BLaER1 (cell line): ENCODE results near the gene ASTN2.

Experiments used
- H3K27ac ChIP-seq: shearing (Covaris generic); formaldehyde crosslinking; 2 replicates; pipeline ENCODE4 v1.8.1; 2022
- H3K27me3 ChIP-seq: shearing (Covaris generic); formaldehyde crosslinking; 2 replicates; pipeline ENCODE4 v1.8.1; 2022
- H3K36me3 ChIP-seq: shearing (Covaris generic); formaldehyde crosslinking; 2 replicates; pipeline ENCODE4 v1.8.1; 2022
- H3K4me1 ChIP-seq: shearing (Covaris generic); formaldehyde crosslinking; 2 replicates; pipeline ENCODE4 v1.8.1; 2022
- H3K4me2 ChIP-seq: shearing (Covaris generic); formaldehyde crosslinking; 2 replicates; pipeline ENCODE4 v1.8.1; 2022
- H3K4me3 ChIP-seq: shearing (Covaris generic); formaldehyde crosslinking; 2 replicates; pipeline ENCODE4 v1.8.1; 2022
- H3K9ac ChIP-seq: shearing (Covaris generic); formaldehyde crosslinking; 2 replicates; pipeline ENCODE4 v1.8.1; 2022
- H3K9me3 ChIP-seq: shearing (Covaris generic); formaldehyde crosslinking; 2 replicates; pipeline ENCODE4 v1.8.1; 2022
- H4K20me1 ChIP-seq: shearing (Covaris generic); formaldehyde crosslinking; 2 replicates; pipeline ENCODE4 v1.8.1; 2022
- Cebpa-rat ChIP-seq: shearing (Covaris generic); IDR thresholded peaks from 2 replicates; pipeline ENCODE4 v1.8.1; 2022

The ASTN2 gene

GRCh38 chr9:117021906-117022305 is 393.0 kb downstream of the ASTN2 start:
- H3K4me3 ChIP-seq, result no peak overlapping the region
- no peaks in the 10 kb centered on the region for H3K36me3 ChIP-seq
- no peak for TF ChIP-seq Cebpa-rat
- H3K4me2 ChIP-seq, result no peak overlapping the region
- H3K9me3 ChIP-seq, result no peaks in the 10 kb centered on the region
- no peak overlapping the region for H3K9ac ChIP-seq
- H3K4me1 ChIP-seq, result no peaks in the 10 kb centered on the region
- H4K20me1 ChIP-seq, result no peaks in the 10 kb centered on the region
- no peak overlapping the region for H3K27ac ChIP-seq
- no peaks in the 10 kb centered on the region for H3K27me3 ChIP-seq

GRCh38 chr9:117018966-117019617 is 395.8 kb downstream of the ASTN2 start:
- no peaks in the 10 kb centered on the region for H3K36me3 ChIP-seq
- TF ChIP-seq Cebpa-rat, result no peak
- H3K4me1 ChIP-seq, result no peaks in the 10 kb centered on the region
- H3K4me3 ChIP-seq, result no peak overlapping the region
- no peaks in the 10 kb centered on the region for H3K9me3 ChIP-seq
- H3K27ac ChIP-seq, result no peak overlapping the region
- no peaks in the 10 kb centered on the region for H3K27me3 ChIP-seq
- no peaks in the 10 kb centered on the region for H4K20me1 ChIP-seq
- no peak overlapping the region for H3K4me2 ChIP-seq
- no peak overlapping the region for H3K9ac ChIP-seq

DNA sequence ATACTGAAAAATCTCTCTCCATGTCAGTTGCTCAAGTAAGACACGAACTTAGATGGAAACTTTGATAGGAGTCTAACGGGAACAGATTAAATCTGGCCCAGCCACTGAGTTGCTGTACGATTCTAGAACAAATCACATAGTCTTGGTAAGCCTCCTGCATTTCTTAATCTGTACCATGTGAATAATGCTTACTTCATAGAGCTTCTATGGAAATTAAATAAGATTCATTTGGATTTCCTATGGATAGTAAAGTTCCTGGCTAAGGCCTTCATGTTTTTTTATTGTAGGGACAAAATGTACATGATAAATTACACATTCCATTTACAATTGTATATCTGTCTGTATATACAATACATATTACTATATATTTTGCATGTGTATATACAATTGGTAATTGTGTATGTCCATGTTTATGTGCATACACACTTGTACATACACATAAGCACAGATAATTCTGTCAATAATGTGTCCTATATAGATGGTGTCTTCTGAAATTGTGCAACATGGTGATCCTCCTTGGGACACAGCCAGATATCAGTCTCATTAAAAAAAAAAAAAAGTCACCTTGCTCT is 397.4 kb downstream of the ASTN2 start:
- no peaks in the 10 kb centered on the region for H3K9me3 ChIP-seq

DNA sequence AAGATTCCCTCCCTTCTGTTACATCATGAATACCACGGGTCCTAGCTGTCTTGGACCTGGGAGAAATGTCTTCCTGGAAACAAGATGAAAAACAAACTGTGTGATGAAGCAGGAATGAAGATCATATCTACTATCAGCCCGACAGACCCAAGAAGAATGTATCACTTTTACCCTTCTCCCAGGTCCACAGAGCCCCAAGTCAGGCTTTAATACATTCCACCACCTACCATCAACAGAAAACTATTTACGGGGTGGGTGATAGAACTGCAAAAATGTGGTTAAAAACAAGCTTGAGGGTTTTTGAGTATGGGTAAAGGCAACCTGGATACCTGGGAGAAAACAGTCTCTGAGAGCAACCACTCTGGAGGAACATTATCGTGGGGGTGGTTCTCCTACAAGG is 400.8 kb downstream of the ASTN2 start:
- no peak for TF ChIP-seq Cebpa-rat
- Histone ChIP-seq H4K20me1 (no peaks in the 10 kb centered on the region), H3K4me2 (no peak overlapping the region), H3K9ac (no peak overlapping the region), H3K36me3 (no peaks in the 10 kb centered on the region), H3K27me3 (no peaks in the 10 kb centered on the region), H3K4me1 (no peaks in the 10 kb centered on the region), H3K27ac (no peak overlapping the region), H3K9me3 (no peaks in the 10 kb centered on the region), H3K4me3 (no peak overlapping the region)

More for the DNA sequence above, 397.4 kb downstream of the ASTN2 start:
- no peak overlapping the region for H3K4me3 ChIP-seq
- H3K36me3 ChIP-seq, result no peaks in the 10 kb centered on the region
- TF ChIP-seq Cebpa-rat, result no peak
- H4K20me1 ChIP-seq, result no peaks in the 10 kb centered on the region
- H3K27ac ChIP-seq, result no peak overlapping the region
- no peaks in the 10 kb centered on the region for H3K4me1 ChIP-seq
- no peak overlapping the region for H3K4me2 ChIP-seq
- H3K9ac ChIP-seq, result no peak overlapping the region
- no peaks in the 10 kb centered on the region for H3K27me3 ChIP-seq

- H4K20me1 ChIP-seq, result no peaks in the 10 kb centered on the region
Observed at GRCh38 chr9:117013440-117013995, 401.3 kb downstream of the ASTN2 start.

GRCh38 chr9:117010061-117010460 is 404.8 kb downstream of the ASTN2 start:
- no peak for TF ChIP-seq Cebpa-rat
- H3K4me1 ChIP-seq, result no peaks in the 10 kb centered on the region
- H3K4me3 ChIP-seq, result no peak overlapping the region
- H3K4me2 ChIP-seq, result no peak overlapping the region
- H3K36me3 ChIP-seq, result no peaks in the 10 kb centered on the region
- no peak overlapping the region for H3K9ac ChIP-seq
- H3K9me3 ChIP-seq, result no peaks in the 10 kb centered on the region
- no peaks in the 10 kb centered on the region for H3K27me3 ChIP-seq
- no peak overlapping the region for H3K27ac ChIP-seq
- H4K20me1 ChIP-seq, result no peaks in the 10 kb centered on the region

More at GRCh38 chr9:117013440-117013995, 401.3 kb downstream of the ASTN2 start:
- no peaks in the 10 kb centered on the region for H3K27me3 ChIP-seq
- no peaks in the 10 kb centered on the region for H3K9me3 ChIP-seq
- H3K9ac ChIP-seq, result no peak overlapping the region
- H3K4me3 ChIP-seq, result no peak overlapping the region
- no peak for TF ChIP-seq Cebpa-rat
- no peaks in the 10 kb centered on the region for H3K36me3 ChIP-seq
- no peaks in the 10 kb centered on the region for H3K4me1 ChIP-seq
- no peak overlapping the region for H3K27ac ChIP-seq
- H3K4me2 ChIP-seq, result no peak overlapping the region

DNA sequence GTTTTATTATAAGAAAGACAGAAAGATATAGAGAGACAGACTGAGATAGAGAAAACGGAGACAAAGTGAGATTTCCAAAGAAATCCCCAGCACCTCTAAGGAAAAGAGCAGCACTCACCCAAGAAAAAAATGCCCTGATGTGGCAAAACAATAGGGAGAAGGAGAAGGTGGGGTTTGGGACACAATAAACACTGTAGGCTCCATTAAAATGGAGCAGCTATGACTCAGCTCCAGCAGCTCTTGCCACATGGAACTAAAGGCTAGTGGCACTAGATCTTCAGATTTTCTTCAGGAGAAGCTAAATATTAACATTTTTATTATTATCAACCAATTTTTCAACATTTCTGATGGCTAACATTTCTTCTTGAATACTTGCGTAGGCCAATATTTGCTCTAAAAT is 406.0 kb downstream of the ASTN2 start:
- Histone ChIP-seq H3K4me3 (no peak overlapping the region), H3K27me3 (no peaks in the 10 kb centered on the region), H4K20me1 (no peaks in the 10 kb centered on the region), H3K4me1 (no peaks in the 10 kb centered on the region), H3K4me2 (no peak overlapping the region), H3K36me3 (no peaks in the 10 kb centered on the region), H3K9ac (no peak overlapping the region), H3K27ac (no peak overlapping the region), H3K9me3 (no peaks in the 10 kb centered on the region)
- no peak for TF ChIP-seq Cebpa-rat

GRCh38 chr9:117008461-117008860 is 406.4 kb downstream of the ASTN2 start:
- H3K27ac ChIP-seq, result no peak overlapping the region
- no peaks in the 10 kb centered on the region for H3K27me3 ChIP-seq
- H3K9ac ChIP-seq, result no peak overlapping the region
- no peak overlapping the region for H3K4me2 ChIP-seq
- no peak for TF ChIP-seq Cebpa-rat
- H3K36me3 ChIP-seq, result no peaks in the 10 kb centered on the region
- no peaks in the 10 kb centered on the region for H3K9me3 ChIP-seq
- H3K4me1 ChIP-seq, result no peaks in the 10 kb centered on the region
- H3K4me3 ChIP-seq, result no peak overlapping the region
- no peaks in the 10 kb centered on the region for H4K20me1 ChIP-seq

DNA sequence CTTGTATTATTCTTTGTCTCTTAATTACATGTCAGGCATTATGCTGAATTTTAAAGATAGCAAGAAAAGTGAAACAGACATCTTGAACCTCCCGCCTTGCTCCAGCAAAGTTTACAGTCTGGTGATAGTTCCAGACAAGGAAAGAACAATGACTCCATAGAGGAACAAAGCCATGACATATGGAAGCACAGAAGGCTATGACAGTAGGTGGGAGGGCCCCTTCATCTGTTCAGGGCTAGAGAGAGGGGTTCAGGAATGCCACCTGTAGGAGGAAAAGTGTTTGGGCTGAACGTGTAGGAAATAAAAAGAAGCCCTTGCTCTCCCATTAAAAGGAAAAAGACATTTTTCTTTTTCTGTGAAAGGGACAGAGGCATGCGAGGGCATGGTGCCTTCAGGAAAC is 412.2 kb downstream of the ASTN2 start:
- Histone ChIP-seq H3K4me2 (no peak overlapping the region), H3K36me3 (no peaks in the 10 kb centered on the region), H3K27me3 (no peaks in the 10 kb centered on the region), H3K4me1 (no peaks in the 10 kb centered on the region), H3K4me3 (no peak overlapping the region), H3K9me3 (no peaks in the 10 kb centered on the region), H3K9ac (no peak overlapping the region), H3K27ac (no peak overlapping the region), H4K20me1 (no peaks in the 10 kb centered on the region)
- no peak for TF ChIP-seq Cebpa-rat

DNA sequence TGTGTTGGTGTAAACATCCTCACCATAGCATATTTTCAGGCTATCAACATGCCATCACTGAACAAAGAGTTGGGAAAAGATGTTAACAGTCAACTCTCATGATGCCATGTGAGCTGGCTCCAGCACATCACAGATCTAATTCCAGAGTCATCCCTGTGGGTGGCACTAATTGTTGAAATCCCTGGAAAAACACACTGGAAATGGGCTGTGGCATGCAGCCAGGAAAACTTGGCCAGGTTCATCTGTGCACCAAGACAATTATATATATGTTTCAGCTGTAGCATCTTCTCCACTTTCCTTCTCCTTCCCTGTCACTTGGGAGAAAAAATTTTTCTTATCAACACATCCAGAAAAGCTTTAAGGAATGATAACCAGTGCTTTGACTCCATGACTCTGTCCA is 414.0 kb downstream of the ASTN2 start:
- Histone ChIP-seq H3K4me3 (no peak overlapping the region), H3K9me3 (no peaks in the 10 kb centered on the region), H3K9ac (no peak overlapping the region), H3K27ac (no peak overlapping the region), H3K36me3 (no peaks in the 10 kb centered on the region), H3K27me3 (no peaks in the 10 kb centered on the region), H3K4me1 (no peaks in the 10 kb centered on the region), H4K20me1 (no peaks in the 10 kb centered on the region), H3K4me2 (no peak overlapping the region)
- no peak for TF ChIP-seq Cebpa-rat
